Activated CD4-positive, alpha-beta T cell treated with anti-CD3 and anti-CD28 coated beads, Interleukin-2, amount 10 ng/mL, durations not matched to agents 24 days and 14 days (primary cell): Measurements from ENCODE around the gene SND1. TPM values are rescaled to one million over a fixed set of nuclear protein-coding genes. Genes with fewer than 3 reads are reported as not detected.
"Not testable (repeated sequence)": the region's sequence is repeated elsewhere in the genome, so short reads cannot be mapped to it uniquely, and the experiment has no call there.

Source experiments
- DNase-seq: peaks from one replicate; pipeline ENCODE4 v3.0.0; 2022
- H3K27ac Mint-ChIP-seq: one replicate; pipeline ENCODE4 v1.8.0; 2022; ENCODE audit warnings: mild to moderate bottlenecking, mixed read lengths
- H3K27me3 Mint-ChIP-seq: one replicate; pipeline ENCODE4 v1.8.0; 2022; ENCODE audit warnings: mixed read lengths
- H3K36me3 Mint-ChIP-seq: one replicate; pipeline ENCODE4 v1.8.0; 2022; ENCODE audit warnings: low read depth, mild to moderate bottlenecking, mixed read lengths
- H3K4me1 Mint-ChIP-seq: one replicate; pipeline ENCODE4 v1.8.0; 2021; ENCODE audit warnings: mixed read lengths
- H3K4me3 Mint-ChIP-seq: one replicate; pipeline ENCODE4 v1.8.0; 2022; ENCODE audit warnings: mild to moderate bottlenecking, moderate library complexity, mixed read lengths
- H3K9me3 Mint-ChIP-seq: one replicate; pipeline ENCODE4 v1.8.0; 2021; ENCODE audit warnings: mixed read lengths
- intact Hi-C: fragments of 100-400 bp; cut with micrococcal nuclease; formaldehyde crosslinking; loops from one replicate; pipeline ENCODE4 v1.15.1; 2023
- total RNA-seq: library from RNA; stranded (reverse); gene quantifications from 2 replicates; pipeline ENCODE4 v1.2.3, GENCODE V29; 2022

Gene SND1
- total RNA-seq, 1 donor from 2014 or later, result 295 TPM

DNA sequence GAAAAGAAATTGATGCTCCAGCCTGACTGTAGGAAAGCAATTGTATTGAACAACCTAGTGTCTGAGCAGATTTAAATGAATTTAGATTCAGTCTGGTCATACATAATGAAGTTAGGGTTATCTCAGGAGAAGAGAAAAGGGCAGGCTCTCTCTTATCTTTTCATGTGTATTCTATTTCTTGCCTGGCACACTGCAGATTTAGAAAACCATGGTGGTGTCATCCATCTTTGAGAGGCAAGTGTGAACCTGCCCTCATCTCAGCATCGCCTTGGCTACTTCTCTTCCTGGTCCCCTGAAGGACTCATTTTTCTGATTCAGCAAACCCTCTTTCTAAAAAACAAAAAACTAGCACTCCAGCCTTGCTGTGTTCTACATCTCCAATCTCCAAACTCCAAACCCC lies 241.6 kb downstream of the SND1 start:
- intact Hi-C loops, result no loop called here
- peaks cover 8% of the 10 kb centered on the region for H3K4me1 Mint-ChIP-seq
- H3K36me3 Mint-ChIP-seq, result peaks cover 45% of the 10 kb centered on the region
- no peaks in the 10 kb centered on the region for H3K9me3 Mint-ChIP-seq
- no peak overlapping the region for H3K4me3 Mint-ChIP-seq
- H3K27me3 Mint-ChIP-seq, result no peaks in the 10 kb centered on the region
- no peak overlapping the region for H3K27ac Mint-ChIP-seq
- no peak for DNase-seq

DNA sequence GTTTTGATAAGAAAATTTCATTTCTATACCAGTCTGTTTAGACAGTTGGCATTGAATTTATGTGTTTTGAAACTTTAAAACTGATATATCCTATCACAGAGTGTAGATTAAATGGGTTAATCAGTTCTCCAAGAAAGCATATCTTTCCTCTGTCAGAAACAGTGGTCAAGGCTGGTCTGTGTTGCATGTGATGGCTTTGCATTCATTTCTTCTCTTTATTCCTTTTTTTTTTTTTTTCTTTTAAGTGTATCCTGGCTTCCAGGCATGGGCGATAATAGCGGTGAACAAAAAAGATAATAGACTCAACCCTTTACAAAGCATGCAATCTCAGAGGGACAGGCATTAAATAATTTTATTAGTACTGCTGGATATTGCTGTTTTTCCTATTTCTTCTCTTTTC lies 242.6 kb downstream of the SND1 start:
- Mint-ChIP-seq H3K4me1 (peaks cover 13% of the 10 kb centered on the region), H3K4me3 (no peak overlapping the region), H3K9me3 (no peaks in the 10 kb centered on the region), H3K27me3 (no peaks in the 10 kb centered on the region), H3K36me3 (peaks cover 43% of the 10 kb centered on the region), H3K27ac (no peak overlapping the region)
- intact Hi-C loops, result no loop called here
- DNase-seq, result no peak

DNA sequence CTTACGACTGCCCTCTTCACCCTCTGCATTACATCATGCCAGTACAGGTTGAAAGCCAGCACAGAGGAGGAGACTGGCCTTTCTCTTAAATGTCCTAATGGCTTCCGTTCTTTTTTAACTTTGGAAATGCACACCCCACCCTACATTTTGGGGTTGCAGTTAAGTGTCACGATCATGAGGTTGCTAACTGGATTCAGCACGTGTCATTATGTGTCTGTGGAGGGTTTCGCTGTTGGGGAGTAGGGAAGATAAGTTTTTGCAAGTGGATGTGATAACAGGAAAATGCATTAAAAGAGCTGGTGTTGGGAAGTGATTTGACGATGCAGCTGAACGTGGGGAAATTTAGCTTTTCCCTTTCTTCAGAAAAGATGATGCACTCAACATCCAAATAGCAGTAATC lies 243.4 kb downstream of the SND1 start:
- intact Hi-C loops, result loop anchor here (5.0 kb wide), 1 partner anchor 143 kb away; no protein-coding TSS in a partner anchor
- no peaks in the 10 kb centered on the region for H3K27me3 Mint-ChIP-seq

DNA sequence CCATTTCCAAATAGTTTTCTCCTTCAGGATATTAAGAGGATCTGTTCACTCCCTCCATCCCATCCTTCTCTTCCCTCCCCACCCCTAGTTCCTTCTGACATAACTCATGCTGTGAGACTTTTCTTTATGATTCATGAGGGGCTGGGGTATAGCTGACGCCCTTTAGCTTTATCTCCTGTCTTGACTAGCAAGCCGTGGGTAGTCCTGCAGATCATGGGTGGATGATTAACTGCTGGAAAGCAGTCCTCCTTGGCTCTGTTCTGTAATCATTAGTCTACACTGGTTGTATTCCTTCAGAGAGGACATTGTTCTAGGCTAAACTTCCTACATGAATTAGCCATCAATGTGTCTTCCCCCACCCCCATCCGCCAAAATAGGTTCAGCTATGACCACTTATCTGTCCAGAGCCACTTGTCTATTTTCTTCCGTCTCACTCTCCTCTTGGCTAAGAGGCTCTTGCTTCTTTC lies 243.9 kb downstream of the SND1 start:
- Mint-ChIP-seq H3K4me1 (peaks cover 18% of the 10 kb centered on the region), H3K36me3 (peaks cover 36% of the 10 kb centered on the region), H3K4me3 (no peak overlapping the region), H3K27me3 (no peaks in the 10 kb centered on the region), H3K27ac (no peak overlapping the region), H3K9me3 (no peaks in the 10 kb centered on the region)
- intact Hi-C loops, result loop anchor here (5.0 kb wide), 1 partner anchor 144 kb away; no protein-coding TSS in a partner anchor
- no peak for DNase-seq

More for the DNA sequence above, 243.4 kb downstream of the SND1 start:
- Mint-ChIP-seq H3K36me3 (peaks cover 39% of the 10 kb centered on the region), H3K4me1 (peaks cover 16% of the 10 kb centered on the region), H3K27ac (no peak overlapping the region), H3K9me3 (no peaks in the 10 kb centered on the region), H3K4me3 (no peak overlapping the region)
- no peak for DNase-seq

DNA sequence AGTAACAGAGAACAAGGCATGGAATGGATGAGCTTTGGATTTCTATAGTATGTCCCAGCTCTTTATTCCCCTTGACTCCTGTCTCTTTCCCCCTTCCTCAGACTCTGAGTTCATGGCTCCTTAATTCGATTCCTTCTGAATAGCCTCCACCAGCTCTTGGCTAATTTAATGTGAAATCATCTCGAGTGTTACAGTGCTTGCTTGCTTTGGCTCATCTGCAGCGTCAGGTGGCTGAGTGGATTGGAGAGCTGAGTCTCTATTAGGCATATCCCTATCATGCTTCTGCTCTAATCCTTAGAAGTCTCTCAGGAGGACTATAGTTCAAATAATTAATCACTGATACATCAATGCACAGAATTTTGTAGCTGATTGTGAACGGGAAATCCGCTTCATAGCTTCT lies 244.7 kb downstream of the SND1 start:
- no peak overlapping the region for H3K4me3 Mint-ChIP-seq
- H3K27me3 Mint-ChIP-seq, result no peaks in the 10 kb centered on the region
- H3K36me3 Mint-ChIP-seq, result peaks cover 31% of the 10 kb centered on the region
- intact Hi-C loops, result loop anchor here (1.0 to 5.0 kb wide), 4 partner anchors 22 to 144 kb away; no protein-coding TSS in a partner anchor
- H3K27ac Mint-ChIP-seq, result no peak overlapping the region
- H3K9me3 Mint-ChIP-seq, result no peaks in the 10 kb centered on the region
- no peak for DNase-seq
- H3K4me1 Mint-ChIP-seq, result peaks cover 25% of the 10 kb centered on the region

DNA sequence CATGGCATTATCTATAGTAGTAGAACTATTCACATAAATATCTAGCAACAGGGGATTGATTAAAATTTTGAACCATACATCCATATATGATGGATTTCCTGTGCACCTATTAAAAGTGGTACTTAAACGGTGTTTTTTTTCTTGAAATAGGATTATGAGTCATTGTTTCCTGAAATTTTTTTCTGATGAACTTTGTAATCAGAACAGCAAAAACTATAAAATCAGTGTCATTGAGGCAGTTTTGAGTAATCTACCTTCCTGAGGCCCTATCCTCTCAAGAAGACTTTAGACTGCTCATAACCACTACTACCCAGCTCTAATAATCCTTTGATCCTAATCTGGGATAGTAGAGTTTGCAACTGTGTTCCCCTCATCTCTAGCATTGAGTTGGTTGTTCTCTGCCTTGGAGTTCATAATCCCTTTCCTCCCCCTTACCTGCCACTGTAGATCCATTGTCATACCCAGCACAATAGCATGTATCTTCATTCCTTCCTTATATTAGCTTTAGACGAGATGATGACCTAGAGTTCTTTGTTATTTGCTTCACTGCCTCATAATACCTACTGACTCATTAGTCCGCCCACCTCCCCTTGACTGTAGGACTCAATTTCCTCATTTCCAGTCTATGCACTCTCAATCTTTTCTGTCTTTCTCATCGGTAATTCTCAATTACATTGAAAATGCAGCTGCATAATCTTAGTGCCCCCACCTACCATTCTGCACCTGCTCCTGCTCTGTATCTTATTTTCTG lies 245.9 kb downstream of the SND1 start:
- H3K9me3 Mint-ChIP-seq, result no peaks in the 10 kb centered on the region
- H3K27me3 Mint-ChIP-seq, result no peaks in the 10 kb centered on the region
- H3K36me3 Mint-ChIP-seq, result peaks cover 25% of the 10 kb centered on the region
- no peak for DNase-seq
- peaks cover 32% of the 10 kb centered on the region for H3K4me1 Mint-ChIP-seq
- intact Hi-C loops, result loop anchor here (1.0 to 5.0 kb wide), 5 partner anchors 24 to 146 kb away; no protein-coding TSS in a partner anchor
- no peak overlapping the region for H3K4me3 Mint-ChIP-seq
- H3K27ac Mint-ChIP-seq, result no peak overlapping the region

DNA sequence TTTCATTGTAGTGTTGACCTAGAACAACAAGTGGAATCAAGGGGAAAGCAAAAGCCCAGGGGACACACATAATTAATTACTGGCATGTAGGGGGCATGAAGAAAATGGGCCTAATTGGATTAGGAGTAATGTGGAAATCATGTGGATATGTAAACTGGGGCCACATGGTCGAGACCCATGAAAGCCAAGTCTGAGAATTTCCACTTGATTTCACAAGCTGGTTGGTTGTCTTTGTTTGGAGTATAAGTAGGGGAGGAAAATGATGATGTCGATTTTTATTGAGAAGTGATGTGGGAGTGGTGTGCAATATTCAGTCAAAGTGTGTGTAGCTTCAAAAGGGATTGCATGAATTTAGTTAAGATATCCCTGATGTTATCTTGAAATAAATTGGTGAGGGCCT lies 247.4 kb downstream of the SND1 start:
- Mint-ChIP-seq H3K9me3 (no peaks in the 10 kb centered on the region), H3K27ac (peak overlapping the region; percentile 74), H3K36me3 (peaks cover 17% of the 10 kb centered on the region), H3K4me1 (peaks cover 36% of the 10 kb centered on the region), H3K27me3 (no peaks in the 10 kb centered on the region), H3K4me3 (peak overlapping the region; percentile 44)
- intact Hi-C loops, result loop anchor here (2.0 to 5.0 kb wide), 2 partner anchors 79 to 147 kb away; no protein-coding TSS in a partner anchor
- DNase-seq, result no peak

DNA sequence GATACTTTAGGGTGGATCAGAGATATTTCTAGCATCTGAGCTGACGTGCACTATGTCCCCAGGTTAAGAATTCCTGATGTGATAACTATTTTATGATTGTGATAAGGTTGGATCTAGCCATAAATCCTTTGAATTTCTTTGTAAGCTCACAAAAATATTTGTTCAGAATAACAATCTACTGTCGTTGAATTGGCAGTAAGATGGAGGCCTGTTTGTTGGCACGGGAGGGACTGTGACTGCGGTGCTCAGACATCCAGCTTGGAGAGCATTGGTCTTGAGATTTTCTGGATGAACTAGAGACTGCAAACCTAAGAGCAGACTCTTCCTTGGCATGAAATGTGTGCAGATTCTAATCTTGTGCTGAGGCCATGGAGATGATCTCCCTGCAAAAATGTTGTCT lies 248.1 kb downstream of the SND1 start:
- Mint-ChIP-seq H3K4me1 (peaks cover 43% of the 10 kb centered on the region), H3K27ac (no peak overlapping the region), H3K27me3 (no peaks in the 10 kb centered on the region), H3K4me3 (no peak overlapping the region), H3K36me3 (peaks cover 22% of the 10 kb centered on the region), H3K9me3 (no peaks in the 10 kb centered on the region)
- intact Hi-C loops, result no loop called here
- DNase-seq, result no peak

DNA sequence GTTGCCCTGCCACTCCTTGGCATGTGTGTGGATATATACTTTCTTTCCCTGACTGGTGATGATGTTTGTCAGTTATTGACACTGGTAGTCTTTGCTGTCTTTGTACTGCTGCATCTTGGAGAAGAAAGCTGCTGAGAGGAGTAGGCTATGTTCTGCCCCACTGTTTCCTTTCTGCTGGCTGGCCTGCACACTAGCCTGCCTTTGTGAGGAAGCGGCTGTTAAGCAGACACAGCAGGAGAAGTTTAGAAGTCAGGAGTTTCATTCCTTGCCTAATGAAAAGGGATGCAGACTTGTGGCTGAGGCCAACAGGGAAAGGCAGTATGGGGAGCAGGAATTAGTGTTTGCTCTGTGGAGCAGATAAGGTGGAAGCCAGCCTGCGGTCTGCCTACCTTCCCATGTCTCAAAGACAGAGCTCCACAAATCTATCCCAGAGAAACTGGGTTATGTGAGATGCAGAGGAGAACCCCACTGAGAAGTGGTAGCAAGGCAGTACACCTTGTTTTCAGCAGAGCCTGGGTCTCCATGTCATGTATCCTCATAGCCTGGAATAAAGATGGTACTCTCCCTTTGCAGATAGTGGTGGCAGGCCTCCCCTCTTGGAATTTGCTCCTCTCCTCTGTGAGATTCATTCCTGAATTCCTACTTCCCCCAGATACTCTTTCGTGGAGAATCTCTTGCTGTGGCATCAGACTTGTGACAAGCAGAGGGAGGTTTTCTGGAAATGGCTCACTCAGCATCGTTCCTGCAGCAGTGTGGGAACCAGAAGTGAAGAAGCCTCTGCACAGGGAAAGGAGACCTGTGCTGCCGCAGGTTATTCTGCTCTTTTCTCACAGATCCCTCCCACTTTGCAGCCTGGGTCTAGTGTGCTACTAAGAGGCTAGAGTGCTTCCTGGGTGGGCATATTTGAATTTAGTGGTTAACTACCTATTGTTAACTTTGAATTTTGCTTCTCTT lies 249.0 kb downstream of the SND1 start:
- no peak overlapping the region for H3K4me3 Mint-ChIP-seq
- peak overlapping the region; percentile 8 for H3K27ac Mint-ChIP-seq
- H3K4me1 Mint-ChIP-seq, result peaks cover 51% of the 10 kb centered on the region
- no peaks in the 10 kb centered on the region for H3K9me3 Mint-ChIP-seq
- peaks cover 26% of the 10 kb centered on the region for H3K36me3 Mint-ChIP-seq
- intact Hi-C loops, result no loop called here
- no peak for DNase-seq
- no peaks in the 10 kb centered on the region for H3K27me3 Mint-ChIP-seq

DNA sequence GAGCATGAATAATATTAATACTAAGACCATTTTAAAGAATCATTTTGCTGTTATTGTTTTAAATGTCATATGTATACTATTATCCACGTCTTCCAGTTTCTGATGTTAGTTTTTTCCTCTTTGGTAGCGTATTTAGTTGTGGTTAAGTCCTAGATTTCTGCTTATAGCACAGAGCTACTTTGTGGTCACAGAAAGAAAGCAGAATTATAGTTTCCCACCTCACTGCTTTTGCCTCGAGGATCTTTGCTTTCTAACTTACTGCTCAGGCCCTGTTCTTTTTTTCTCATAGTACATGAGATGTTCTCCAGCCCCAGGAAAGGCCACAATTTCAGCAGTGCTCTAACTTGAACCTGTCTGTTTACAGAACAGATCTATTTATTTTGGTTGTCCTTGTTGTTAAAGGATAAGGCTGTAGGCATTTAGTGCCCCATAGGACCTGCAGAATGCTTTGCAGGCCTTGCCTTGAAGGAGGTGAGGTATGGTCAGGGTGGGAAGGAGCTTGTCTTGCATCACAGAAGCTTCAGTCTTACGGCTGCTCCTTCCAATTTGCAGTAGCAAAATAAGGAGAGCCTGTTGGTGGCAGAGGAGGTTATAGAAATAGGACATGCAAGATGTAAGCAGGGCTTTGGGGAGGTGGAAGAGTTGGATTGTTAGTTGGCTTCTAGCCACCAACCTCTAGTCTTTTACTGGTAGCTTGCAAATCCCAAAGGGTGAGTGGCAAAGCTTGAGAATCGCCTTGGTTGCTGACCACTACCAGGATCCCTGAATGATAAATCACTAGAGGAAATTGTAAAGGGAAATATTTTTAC lies 250.1 kb downstream of the SND1 start:
- H3K27me3 Mint-ChIP-seq, result no peaks in the 10 kb centered on the region
- intact Hi-C loops, result no loop called here
- H3K36me3 Mint-ChIP-seq, result peaks cover 32% of the 10 kb centered on the region
- H3K4me3 Mint-ChIP-seq, result no peak overlapping the region
- no peak for DNase-seq
- peak overlapping the region; percentile 5 for H3K27ac Mint-ChIP-seq
- H3K4me1 Mint-ChIP-seq, result peaks cover 58% of the 10 kb centered on the region
- no peaks in the 10 kb centered on the region for H3K9me3 Mint-ChIP-seq

DNA sequence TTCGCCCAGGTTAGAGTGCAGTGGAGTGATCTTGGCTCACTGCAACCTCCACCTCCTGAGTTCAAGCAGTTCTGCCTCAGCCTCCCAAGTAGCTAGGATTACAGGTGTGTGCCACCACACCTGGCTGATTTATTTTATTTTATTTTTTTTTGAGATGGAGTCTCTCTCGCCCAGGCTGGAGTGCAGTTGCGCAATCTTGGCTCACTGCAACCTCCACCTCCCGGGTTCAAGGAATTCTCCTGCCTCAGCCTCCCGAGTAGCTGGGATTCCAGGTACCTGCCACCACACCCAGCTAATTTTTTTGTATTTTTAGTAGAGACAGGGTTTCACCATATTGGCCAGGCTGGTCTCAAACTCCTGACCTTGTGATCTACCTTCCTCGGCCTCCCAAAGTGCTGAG lies 250.8 kb downstream of the SND1 start:
- intact Hi-C loops, H3K27me3 Mint-ChIP-seq, H3K4me3 Mint-ChIP-seq, H3K9me3 Mint-ChIP-seq, H3K27ac Mint-ChIP-seq, DNase-seq: not testable (repeated sequence)
- Mint-ChIP-seq H3K4me1 (peaks cover 64% of the 10 kb centered on the region), H3K36me3 (peaks cover 35% of the 10 kb centered on the region)

DNA sequence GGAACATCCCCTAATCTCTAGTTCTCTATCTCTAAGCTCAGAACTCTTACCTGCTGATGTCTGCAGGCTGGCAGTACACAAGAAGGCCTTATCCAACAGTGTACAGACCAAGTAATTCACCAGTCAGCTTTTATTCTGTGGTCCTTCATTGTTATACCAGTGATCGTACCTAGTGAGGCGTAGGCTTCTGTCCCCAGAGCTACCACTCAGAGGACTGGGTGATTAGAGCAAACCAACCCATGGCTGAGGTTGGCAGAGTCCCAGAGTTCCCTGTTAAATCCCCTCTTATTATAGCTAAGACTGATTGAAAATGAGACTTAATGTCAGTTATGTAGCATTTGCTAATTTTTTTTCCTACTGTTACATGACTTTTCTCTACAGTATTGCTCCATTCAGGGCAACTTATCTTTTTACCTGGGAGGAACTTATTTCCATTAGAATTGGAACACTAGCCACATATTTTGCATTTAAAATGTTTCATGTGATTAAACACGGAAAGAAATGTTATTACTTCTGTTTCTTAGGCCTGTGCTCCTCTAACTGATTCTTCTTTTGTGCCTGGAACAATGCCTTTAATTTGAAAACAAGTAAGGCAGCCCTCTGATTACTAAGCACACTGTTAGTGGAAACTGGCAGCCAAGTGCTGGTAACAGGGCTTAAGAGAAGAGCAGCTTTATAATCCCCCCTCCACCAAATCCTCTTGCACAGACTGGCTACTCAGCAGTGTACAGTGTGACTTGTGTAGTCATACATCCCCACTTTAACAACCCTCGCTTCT lies 252.1 kb downstream of the SND1 start:
- no peaks in the 10 kb centered on the region for H3K27me3 Mint-ChIP-seq
- H3K36me3 Mint-ChIP-seq, result peaks cover 41% of the 10 kb centered on the region
- peaks cover 73% of the 10 kb centered on the region for H3K4me1 Mint-ChIP-seq
- peak overlapping the region; percentile 77 for H3K27ac Mint-ChIP-seq
- intact Hi-C loops, result no loop called here
- no peak overlapping the region for H3K4me3 Mint-ChIP-seq
- no peaks in the 10 kb centered on the region for H3K9me3 Mint-ChIP-seq
- DNase-seq, result no peak

DNA sequence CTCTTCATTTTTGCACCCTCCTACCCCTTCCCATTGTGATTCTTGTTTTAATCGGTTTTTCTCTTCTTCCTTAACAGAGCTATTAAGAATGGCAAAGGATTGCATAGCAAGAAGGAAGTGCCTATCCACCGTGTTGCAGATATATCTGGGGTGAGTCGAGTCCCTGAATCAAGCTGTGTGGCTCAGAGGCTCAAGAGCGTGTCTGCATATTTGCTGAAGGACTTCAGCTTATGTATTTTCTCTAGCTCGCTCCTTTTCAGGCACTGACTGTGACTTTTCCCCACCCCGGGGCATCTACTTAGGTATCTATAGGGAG lies 252.6 kb downstream of the SND1 start:
- no peak overlapping the region for H3K4me3 Mint-ChIP-seq
- no peak for DNase-seq
- H3K27me3 Mint-ChIP-seq, result no peaks in the 10 kb centered on the region
- intact Hi-C loops, result no loop called here
- peaks cover 36% of the 10 kb centered on the region for H3K36me3 Mint-ChIP-seq
- H3K9me3 Mint-ChIP-seq, result no peaks in the 10 kb centered on the region
- H3K27ac Mint-ChIP-seq, result peak overlapping the region; percentile 77
- peaks cover 68% of the 10 kb centered on the region for H3K4me1 Mint-ChIP-seq
